Stimulated activated CD4-positive, alpha-beta T cell treated with anti-CD3 and anti-CD28 coated beads, Interleukin-12 subunit alpha, Interleukin-12 subunit beta, amount 100 ng/mL, for 24 hours (primary cell): ENCODE results near the gene CIBAR2.
"Not testable (repeated sequence)": the region's sequence is repeated elsewhere in the genome, so short reads cannot be mapped to it uniquely, and the experiment has no call there.

Source experiments
- DNase-seq, 2 experiments: peaks; one replicate each; pipeline ENCODE4 v3.0.0-alpha.2; 2020; ENCODE audit warnings: low read depth in 2 of 2

Gene CIBAR2

GRCh38 chr16:85062845-85063244, 49.4 kb downstream of the CIBAR2 start:
- no peak for DNase-seq

- no peak for DNase-seq
These were observed 49.9 kb downstream of the CIBAR2 start for GRCh38 chr16:85062323-85062722.

- no peak for DNase-seq
These were observed 50.7 kb downstream of the CIBAR2 start for GRCh38 chr16:85061566-85061965.

DNA sequence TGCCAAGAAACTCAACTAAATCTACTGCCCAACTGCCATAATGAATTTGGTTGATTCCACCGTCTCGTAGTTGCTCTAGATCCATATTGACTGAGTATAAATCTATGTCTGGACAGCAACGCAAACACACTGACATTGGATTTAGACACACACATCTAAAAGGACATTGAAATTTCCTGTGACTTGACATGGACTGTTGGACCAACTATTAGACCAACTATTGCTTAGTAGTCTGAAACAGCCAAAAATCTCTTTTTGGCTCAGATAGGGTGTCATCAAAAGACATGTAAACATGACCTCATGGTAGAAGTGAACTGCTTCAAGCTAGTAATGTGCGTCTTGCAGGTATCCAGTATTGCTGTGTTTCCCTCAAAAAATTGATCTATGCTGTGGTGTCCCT, 53.4 kb downstream of the CIBAR2 start:
- DNase-seq, result no peak

DNA sequence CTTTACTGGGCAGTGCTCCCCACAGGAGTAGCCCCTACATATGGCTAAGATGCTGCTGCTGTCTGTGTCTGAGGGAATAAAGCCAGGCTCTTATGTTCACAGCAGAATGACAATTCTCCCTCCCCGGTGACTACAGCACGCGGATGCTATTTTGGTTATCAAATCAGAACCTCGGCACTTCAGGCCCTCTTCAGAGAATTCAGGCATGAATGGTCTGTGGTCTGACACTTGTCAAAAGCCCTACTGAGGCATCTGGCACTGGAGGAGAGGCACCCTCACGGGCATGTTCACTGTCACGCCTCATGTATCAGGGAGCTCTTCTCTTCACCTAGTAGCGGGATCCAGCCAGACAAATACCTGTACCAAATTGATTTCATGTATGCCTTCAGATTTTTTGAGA, 54.3 kb downstream of the CIBAR2 start:
- no peak for DNase-seq

- no peak for DNase-seq
These were observed 54.9 kb downstream of the CIBAR2 start for GRCh38 chr16:85057212-85057889.

GRCh38 chr16:85056211-85056748, 56.0 kb downstream of the CIBAR2 start:
- DNase-seq, result no peak

GRCh38 chr16:85055493-85056210, 56.6 kb downstream of the CIBAR2 start:
- peak; percentile 39 to 45 for DNase-seq

- no peak for DNase-seq
These were observed 57.3 kb downstream of the CIBAR2 start for GRCh38 chr16:85054948-85055492.

DNA sequence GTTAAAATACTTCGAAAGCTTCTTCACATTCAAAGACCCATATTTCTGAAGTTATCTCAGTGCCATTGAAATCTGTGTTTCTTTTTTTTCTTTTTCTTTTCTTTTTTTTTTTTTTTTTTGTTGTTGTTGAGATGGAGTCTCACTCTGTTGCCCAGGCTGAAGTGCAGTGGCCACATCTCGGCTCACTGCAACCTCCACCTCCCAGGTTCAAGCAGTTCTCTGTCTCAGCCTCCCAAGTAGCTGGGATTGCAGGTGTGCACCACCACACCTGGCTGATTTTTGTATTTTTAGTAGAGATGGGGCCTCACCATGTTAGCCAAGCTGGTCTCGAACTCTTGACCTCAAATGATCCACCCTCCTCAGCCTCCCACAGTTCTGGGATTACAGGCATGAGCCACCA, 58.0 kb downstream of the CIBAR2 start:
- DNase-seq, result not testable (repeated sequence)

DNA sequence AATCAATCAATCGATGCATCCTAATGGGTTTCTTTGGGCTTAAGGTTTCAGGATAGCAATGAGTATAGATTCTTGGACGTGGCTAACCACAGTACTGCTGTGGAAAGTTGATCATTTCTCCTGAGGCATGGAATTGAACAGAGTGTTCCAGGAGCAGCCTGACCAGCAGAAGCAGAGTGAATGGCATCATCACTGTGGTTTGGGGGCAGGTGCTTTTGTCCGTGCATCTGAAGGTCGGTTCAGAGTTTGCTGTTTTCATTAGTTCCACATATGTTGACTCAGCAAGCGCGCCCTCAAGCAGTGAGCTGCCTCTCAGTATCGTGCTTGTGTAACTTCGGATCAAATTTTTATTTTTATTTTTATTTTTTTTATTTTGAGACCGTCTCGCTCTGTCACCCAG, 59.7 kb downstream of the CIBAR2 start:
- no peak for DNase-seq

DNA sequence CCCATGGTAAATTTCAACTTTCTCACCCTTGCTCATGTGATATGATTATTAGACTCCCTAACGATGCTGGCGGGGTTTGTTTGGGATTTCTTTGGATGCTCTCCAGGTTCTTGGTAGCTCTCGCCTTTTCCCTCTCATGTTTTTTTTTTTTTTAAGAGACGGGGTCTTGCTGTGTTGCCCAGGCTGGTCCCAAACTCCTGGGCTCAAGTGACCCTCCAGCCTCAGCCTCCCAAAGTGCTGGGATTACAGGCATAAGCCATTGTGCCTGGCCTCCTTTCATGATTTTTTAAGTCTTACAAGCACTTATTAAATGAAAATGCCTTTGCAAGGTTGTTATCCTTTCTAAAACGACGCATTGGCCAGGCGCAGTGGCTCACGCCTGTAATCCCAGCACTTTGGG, 60.6 kb downstream of the CIBAR2 start:
- no peak for DNase-seq

GRCh38 chr16:85051067-85051581, 61.1 kb downstream of the CIBAR2 start:
- no peak for DNase-seq

GRCh38 chr16:85049706-85050305, 62.5 kb downstream of the CIBAR2 start:
- no peak for DNase-seq

DNA sequence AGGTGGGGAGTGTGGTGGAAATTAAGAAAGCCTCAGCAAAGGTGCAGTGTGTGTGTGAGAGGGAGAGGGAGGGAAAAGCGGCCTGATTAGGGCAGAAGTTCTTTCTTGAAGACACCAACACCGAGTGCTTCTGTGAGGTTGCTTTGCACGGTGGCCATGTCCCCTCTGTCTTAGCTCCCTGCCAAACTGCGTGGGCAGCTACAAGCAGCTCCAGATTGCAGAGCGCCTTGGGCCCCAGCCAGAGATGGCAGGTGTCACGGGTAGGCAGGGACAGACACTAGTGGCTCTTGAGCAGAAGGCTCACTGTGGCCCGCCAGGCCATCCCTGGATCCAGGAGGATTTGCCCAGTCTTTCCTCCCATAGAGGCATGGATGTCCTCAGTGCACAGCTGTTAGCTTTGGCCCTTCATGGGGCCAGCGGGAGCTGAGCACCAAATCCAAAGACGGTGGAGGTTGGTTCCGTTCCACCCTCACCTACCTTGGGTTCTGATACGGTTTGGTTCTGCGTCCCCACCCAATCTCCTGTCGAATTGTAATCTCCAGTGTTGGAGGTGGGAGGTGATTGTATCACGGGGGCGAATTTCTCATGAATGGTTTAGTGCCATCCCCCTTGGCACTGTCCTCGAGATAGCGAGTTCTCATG, 63.2 kb downstream of the CIBAR2 start:
- DNase-seq, result no peak
